ENCODE measurements around the gene TOX3. TPM values are rescaled to one million over a fixed set of nuclear protein-coding genes. Genes with fewer than 3 reads are reported as not detected.

Gene TOX3
- total and polyA plus RNA-seq, 2 experiments from 2014 or later: 0.24 to 0.79 TPM

DNA sequence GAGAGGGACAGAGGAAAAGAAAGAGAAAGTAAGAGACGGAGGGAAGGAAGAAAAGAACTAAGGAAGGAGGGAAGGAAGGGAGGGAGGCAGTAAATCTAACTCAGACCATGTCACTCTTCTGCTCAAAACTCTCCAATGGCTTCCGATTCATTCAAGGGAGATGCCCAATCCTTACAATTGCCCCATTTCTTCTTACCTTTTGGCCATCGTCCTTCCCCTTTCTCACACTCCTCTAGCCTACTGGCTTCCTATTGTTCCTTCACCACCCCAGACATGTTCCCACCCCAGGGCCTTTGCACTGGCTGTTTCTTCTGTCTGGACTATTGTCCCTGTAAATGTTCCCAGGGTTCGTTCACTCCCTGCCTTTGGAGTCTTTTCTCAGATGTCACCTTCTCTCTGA is 72.3 kb downstream of the TOX3 start:
- Histone ChIP-seq H3K27me3 (no peaks in the 10 kb centered on the region), H3K27ac (no peak overlapping the region), H3K4me3 (no peak overlapping the region), H3K4me1 (ENCODE audit: low read depth) (no peaks in the 10 kb centered on the region), H3K36me3 (no peaks in the 10 kb centered on the region), H3K9me3 (ENCODE audit: low read depth) (no peaks in the 10 kb centered on the region)
- no peak for DNase-seq (ENCODE audit: low read depth in 1 of 2, low spot score in 1 of 2)
- TF ChIP-seq, protein P1, sequence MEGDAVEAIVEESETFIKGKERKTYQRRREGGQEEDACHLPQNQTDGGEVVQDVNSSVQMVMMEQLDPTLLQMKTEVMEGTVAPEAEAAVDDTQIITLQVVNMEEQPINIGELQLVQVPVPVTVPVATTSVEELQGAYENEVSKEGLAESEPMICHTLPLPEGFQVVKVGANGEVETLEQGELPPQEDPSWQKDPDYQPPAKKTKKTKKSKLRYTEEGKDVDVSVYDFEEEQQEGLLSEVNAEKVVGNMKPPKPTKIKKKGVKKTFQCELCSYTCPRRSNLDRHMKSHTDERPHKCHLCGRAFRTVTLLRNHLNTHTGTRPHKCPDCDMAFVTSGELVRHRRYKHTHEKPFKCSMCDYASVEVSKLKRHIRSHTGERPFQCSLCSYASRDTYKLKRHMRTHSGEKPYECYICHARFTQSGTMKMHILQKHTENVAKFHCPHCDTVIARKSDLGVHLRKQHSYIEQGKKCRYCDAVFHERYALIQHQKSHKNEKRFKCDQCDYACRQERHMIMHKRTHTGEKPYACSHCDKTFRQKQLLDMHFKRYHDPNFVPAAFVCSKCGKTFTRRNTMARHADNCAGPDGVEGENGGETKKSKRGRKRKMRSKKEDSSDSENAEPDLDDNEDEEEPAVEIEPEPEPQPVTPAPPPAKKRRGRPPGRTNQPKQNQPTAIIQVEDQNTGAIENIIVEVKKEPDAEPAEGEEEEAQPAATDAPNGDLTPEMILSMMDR (IDR thresholded peaks at IDR 0.05; ENCODE audit: low read depth, low read length): no peak

DNA sequence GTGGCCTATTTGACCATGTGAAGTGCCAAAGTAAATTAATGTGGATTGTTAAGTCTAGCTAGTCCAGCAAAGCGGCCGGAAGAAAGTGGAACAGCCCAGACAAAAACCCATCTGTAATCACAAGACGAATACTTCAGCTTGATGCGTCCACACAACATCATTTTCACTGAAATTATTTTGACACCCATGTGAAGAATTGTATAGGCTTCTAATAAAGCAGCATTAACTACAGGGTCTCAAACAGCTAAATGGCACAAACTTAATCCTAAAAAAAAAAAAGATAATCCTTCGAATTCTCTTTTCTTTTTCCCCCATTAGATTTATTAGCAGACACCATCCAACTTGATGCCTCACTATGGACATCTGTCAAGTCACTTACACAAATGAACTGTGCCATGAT is 73.8 kb downstream of the TOX3 start:
- no peaks in the 10 kb centered on the region for H3K27me3 ChIP-seq
- H3K9me3 ChIP-seq (ENCODE audit: low read depth): no peaks in the 10 kb centered on the region
- H3K36me3 ChIP-seq: no peaks in the 10 kb centered on the region
- H3K27ac ChIP-seq: no peak overlapping the region
- DNase-seq (ENCODE audit: low read depth in 1 of 2, low spot score in 1 of 2): no peak
- H3K4me1 ChIP-seq (ENCODE audit: low read depth): no peaks in the 10 kb centered on the region
- TF ChIP-seq, protein P1 (IDR thresholded peaks at IDR 0.05; ENCODE audit: low read depth, low read length): no peak
- H3K4me3 ChIP-seq: no peak overlapping the region

DNA sequence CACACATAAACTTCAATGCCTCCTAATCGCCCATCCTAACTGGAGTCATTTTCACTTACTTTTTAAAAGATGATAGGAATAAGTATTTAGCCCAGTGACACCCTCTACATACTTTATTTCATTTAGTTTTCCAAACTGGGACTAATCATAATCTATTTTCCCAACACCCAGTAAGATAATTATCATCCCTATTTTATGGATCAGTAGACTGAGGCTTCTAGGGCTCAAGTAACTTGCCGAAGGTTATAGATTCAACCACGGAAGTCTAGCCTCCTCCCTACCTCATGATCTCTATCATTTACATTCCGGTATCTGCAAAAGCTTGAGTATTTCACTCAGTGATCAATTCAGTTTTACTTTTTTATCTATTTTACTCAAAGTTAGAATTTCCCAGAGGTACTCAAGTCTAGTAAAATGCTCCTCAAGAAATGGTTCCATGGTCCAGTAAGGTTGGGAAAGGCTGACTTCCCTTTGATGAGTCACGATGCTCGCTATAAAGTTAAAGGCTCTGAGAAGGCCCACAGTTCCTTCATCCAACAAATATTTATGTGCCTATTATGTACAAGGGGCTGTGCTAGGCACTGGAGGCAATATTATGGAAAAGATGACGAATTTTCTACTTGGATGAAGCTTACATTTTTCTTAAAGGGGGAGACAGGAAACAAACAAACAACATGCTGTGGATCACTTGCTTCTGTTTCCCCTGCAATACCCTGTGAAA is 75.1 kb downstream of the TOX3 start:
- DNase-seq (ENCODE audit: low read depth in 1 of 2, low spot score in 1 of 2): peak in 1 of 2 donors; percentile 1
- no peaks in the 10 kb centered on the region for H3K9me3 ChIP-seq (ENCODE audit: low read depth)
- no peak overlapping the region for H3K27ac ChIP-seq
- no peak overlapping the region for H3K4me3 ChIP-seq
- TF ChIP-seq, protein P1 (IDR thresholded peaks at IDR 0.05; ENCODE audit: low read depth, low read length): no peak
- H3K4me1 ChIP-seq (ENCODE audit: low read depth): no peaks in the 10 kb centered on the region
- H3K36me3 ChIP-seq: no peaks in the 10 kb centered on the region
- H3K27me3 ChIP-seq: no peaks in the 10 kb centered on the region

GRCh38 chr16:52470585-52470984 is 76.4 kb downstream of the TOX3 start:
- no peak for DNase-seq (ENCODE audit: low read depth in 1 of 2, low spot score in 1 of 2)
- no peaks in the 10 kb centered on the region for H3K27me3 ChIP-seq
- H3K4me3 ChIP-seq: no peak overlapping the region
- TF ChIP-seq, protein P1 (IDR thresholded peaks at IDR 0.05; ENCODE audit: low read depth, low read length): no peak
- H3K36me3 ChIP-seq: no peaks in the 10 kb centered on the region
- no peaks in the 10 kb centered on the region for H3K4me1 ChIP-seq (ENCODE audit: low read depth)
- no peak overlapping the region for H3K27ac ChIP-seq
- no peaks in the 10 kb centered on the region for H3K9me3 ChIP-seq (ENCODE audit: low read depth)

DNA sequence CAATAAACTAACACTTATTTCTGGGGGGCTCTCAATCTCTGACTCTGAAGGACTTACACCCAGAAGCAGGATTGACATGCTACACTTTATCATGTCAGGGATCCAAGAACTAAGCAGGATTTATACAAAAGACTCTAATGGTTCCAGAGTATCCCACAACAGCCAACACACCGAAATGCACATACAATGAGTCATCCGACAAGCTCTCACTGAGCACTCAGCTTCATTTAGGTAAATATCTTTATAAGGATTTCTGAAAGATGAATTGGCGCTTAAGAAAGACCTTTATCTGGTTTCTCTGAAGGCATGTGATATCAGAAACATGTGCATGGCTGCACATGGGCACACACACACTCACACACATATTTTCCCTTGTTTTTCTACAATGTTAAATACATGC is 77.2 kb downstream of the TOX3 start:
- DNase-seq (ENCODE audit: low read depth in 1 of 2, low spot score in 1 of 2): peak in 1 of 2 donors; percentile 18
- H3K27ac ChIP-seq: no peak overlapping the region
- TF ChIP-seq, protein P1 (IDR thresholded peaks at IDR 0.05; ENCODE audit: low read depth, low read length): no peak
- H3K4me1 ChIP-seq (ENCODE audit: low read depth): no peaks in the 10 kb centered on the region
- H3K4me3 ChIP-seq: no peak overlapping the region
- no peaks in the 10 kb centered on the region for H3K27me3 ChIP-seq
- no peaks in the 10 kb centered on the region for H3K36me3 ChIP-seq
- no peaks in the 10 kb centered on the region for H3K9me3 ChIP-seq (ENCODE audit: low read depth)

Measured in cardiac muscle cell (in vitro differentiated cells and primary cell).